GM06990 (cell line): Measurements from ENCODE around the gene PRRT1.

ENCODE experiments used
- DNase-seq: peaks from one replicate; pipeline ENCODE4 v3.0.0-alpha.2; 2011; ENCODE audit not compliant: insufficient read length; ENCODE audit errors: extremely low read depth
- H3K27me3 ChIP-seq: replicated peaks from 2 replicates; pipeline ENCODE4 v1.6.0; 2011; ENCODE audit warnings: low read length; ENCODE audit not compliant: control insufficient read depth, insufficient read depth
- H3K36me3 ChIP-seq: 2 replicates; pipeline ENCODE4 v1.5.1; 2011; ENCODE audit warnings: low read length; ENCODE audit not compliant: control insufficient read depth, insufficient read depth
- H3K4me3 ChIP-seq: replicated peaks from 2 replicates; pipeline ENCODE4 v1.5.1; 2011; ENCODE audit warnings: low read depth, mild to moderate bottlenecking, control low read depth, low read length
- CTCF ChIP-seq: IDR thresholded peaks from 2 replicates; pipeline ENCODE4 v1.5.1; 2011; ENCODE audit warnings: low read length, control low read depth, mild to moderate bottlenecking, inconsistent platforms; ENCODE audit not compliant: insufficient read depth, poor library complexity, severe bottlenecking

PRRT1 gene

GRCh38 chr6:32151863-32152768 is at the start of gene PRRT1:
Gene PRRT1, minus strand, starts transcription at chr6:32151939. Its CDS starts 112 bp downstream, at chr6:32151827.
- H3K36me3 ChIP-seq: no peaks in the 10 kb centered on the region
- H3K4me3 ChIP-seq: no peak within 1 kb of the TSS
- TF ChIP-seq CTCF: no peak
- peaks cover 1% of the 10 kb centered on the region for H3K27me3 ChIP-seq
- DNase-seq: no peak

- TF ChIP-seq CTCF: no peak
- no peak for DNase-seq
- H3K4me3 ChIP-seq: no peak overlapping the region
- no peaks in the 10 kb centered on the region for H3K36me3 ChIP-seq
- no peaks in the 10 kb centered on the region; the same call in 1 of the 2 replicates for H3K27me3 ChIP-seq
Observed at GRCh38 chr6:32200711-32201475, 49.2 kb upstream of the PRRT1 start.

- H3K36me3 ChIP-seq: no peaks in the 10 kb centered on the region
- TF ChIP-seq CTCF: no peak
Observed at GRCh38 chr6:32198866-32199265, 47.1 kb upstream of the PRRT1 start.

GRCh38 chr6:32198345-32198696 is 46.6 kb upstream of the PRRT1 start:
- Histone ChIP-seq H3K4me3 (no peak overlapping the region), H3K36me3 (no peaks in the 10 kb centered on the region), H3K27me3 (no peaks in the 10 kb centered on the region)
- no peak for TF ChIP-seq CTCF
- DNase-seq: no peak

More at GRCh38 chr6:32198866-32199265, 47.1 kb upstream of the PRRT1 start:
- H3K4me3 ChIP-seq: no peak overlapping the region
- DNase-seq: no peak
- no peaks in the 10 kb centered on the region for H3K27me3 ChIP-seq

GRCh38 chr6:32196682-32197616 is 45.2 kb upstream of the PRRT1 start:
- no peaks in the 10 kb centered on the region for H3K36me3 ChIP-seq

More at GRCh38 chr6:32196682-32197616, 45.2 kb upstream of the PRRT1 start:
- DNase-seq: no peak
- no peaks in the 10 kb centered on the region for H3K27me3 ChIP-seq
- TF ChIP-seq CTCF: peak; percentile 21
- H3K4me3 ChIP-seq: peak overlapping the region; percentile 96
